Smooth muscle cell (in vitro differentiated cells): ENCODE measurements around the gene TMEM204. TPM values are rescaled to one million over a fixed set of nuclear protein-coding genes. Genes with fewer than 3 reads are reported as not detected.

Experiments
- DNase-seq: peaks from one replicate; lab custom pipeline; 2025; ENCODE audit not compliant: unreplicated experiment; lab: John Stamatoyannopoulos, UW
- H2AFZ ChIP-seq: fragments of 200-600 bp; sonication (generic); 2 replicates; pipeline ENCODE4 v1.6.0; 2016; ENCODE audit warnings: antibody characterized with exemption, low read depth, mild to moderate bottlenecking
- H3F3A ChIP-seq: fragments of 200-600 bp; sonication (generic); 2 replicates; pipeline ENCODE4 v1.6.0; 2017; ENCODE audit warnings: antibody characterized with exemption, low read depth
- H3K27ac ChIP-seq: fragments of 200-600 bp; sonication (generic); 2 replicates; pipeline ENCODE4 v1.5.1; 2016; ENCODE audit warnings: low read depth, mild to moderate bottlenecking
- H3K27me3 ChIP-seq: fragments of 200-600 bp; sonication (generic); 2 replicates; pipeline ENCODE4 v1.6.1; 2016; ENCODE audit warnings: low read depth, mild to moderate bottlenecking
- H3K36me3 ChIP-seq: fragments of 200-600 bp; sonication (generic); 2 replicates; pipeline ENCODE4 v1.5.1; 2016; ENCODE audit warnings: low read depth
- H3K4me1 ChIP-seq: fragments of 200-600 bp; sonication (generic); 2 replicates; pipeline ENCODE4 v1.5.1; 2016; ENCODE audit warnings: low read depth
- H3K4me2 ChIP-seq: fragments of 200-600 bp; sonication (generic); 2 replicates; pipeline ENCODE4 v1.6.0; 2016; ENCODE audit warnings: mild to moderate bottlenecking
- H3K4me3 ChIP-seq: fragments of 200-600 bp; sonication (generic); 2 replicates; pipeline ENCODE4 v1.5.1; 2016; ENCODE audit warnings: mild to moderate bottlenecking
- H3K79me2 ChIP-seq: fragments of 200-600 bp; sonication (generic); 2 replicates; pipeline ENCODE4 v1.6.0; 2016; ENCODE audit warnings: low read depth, mild to moderate bottlenecking
- H3K9ac ChIP-seq: fragments of 200-600 bp; sonication (generic); 2 replicates; pipeline ENCODE4 v1.6.0; 2016; ENCODE audit warnings: low read depth
- H3K9me3 ChIP-seq: fragments of 200-600 bp; sonication (generic); replicated peaks from 2 replicates; pipeline ENCODE4 v1.5.1; 2016; ENCODE audit warnings: low read depth
- H4K20me1 ChIP-seq: fragments of 200-600 bp; sonication (generic); 2 replicates; pipeline ENCODE4 v1.6.0; 2016; ENCODE audit warnings: low read depth
- CTCF ChIP-seq: fragments of 200-600 bp; sonication (generic); IDR thresholded peaks from 2 replicates; pipeline ENCODE4 v1.5.1; 2017; ENCODE audit warnings: borderline replicate concordance, mild to moderate bottlenecking, antibody characterized with exemption; ENCODE audit not compliant: insufficient read depth, poor library complexity, severe bottlenecking
- WGBS: methylation state at CpG from one replicate; pipeline ENCODE4 v1.1.7; 2016; ENCODE audit warnings: low lambda C conversion rate; 5-methylcytosine and 5-hydroxymethylcytosine counted together
- polyA plus RNA-seq: library from polyadenylated mRNA; unstranded; fragments of >200 nt; fragmentation: Nextera tagmentation; extraction: Ambion mirVana; gene quantifications from 2 replicates; pipeline ENCODE4 v1.2.1, GENCODE V29; 2016
- total RNA-seq: library from RNA; depleted of rRNA; stranded (reverse); fragments of >200 nt; gene quantifications from 2 replicates; pipeline ENCODE4 v1.2.3, GENCODE V29; 2014

Gene TMEM204
- total and polyA plus RNA-seq, 2 experiments from 2014 or later = 0.90 to 4.2 TPM

GRCh38 chr16:1502092-1503004 is 31.1 kb upstream of the TMEM204 start:
- H3F3A ChIP-seq = no peaks in the 10 kb centered on the region
- 98% methylated on average over 39 of the region's 42 CpGs for WGBS
- H2AFZ ChIP-seq = no peak overlapping the region
- no peaks in the 10 kb centered on the region for H3K36me3 ChIP-seq
- no peak overlapping the region for H3K4me2 ChIP-seq
- no peaks in the 10 kb centered on the region for H3K4me1 ChIP-seq
- no peak for DNase-seq
- H3K27ac ChIP-seq = no peak overlapping the region
- no peaks in the 10 kb centered on the region for H3K9me3 ChIP-seq
- no peak for TF ChIP-seq CTCF
- no peaks in the 10 kb centered on the region for H4K20me1 ChIP-seq
- H3K9ac ChIP-seq = no peak overlapping the region
- no peaks in the 10 kb centered on the region for H3K79me2 ChIP-seq
- no peaks in the 10 kb centered on the region for H3K27me3 ChIP-seq
- no peak overlapping the region for H3K4me3 ChIP-seq

GRCh38 chr16:1503110-1503955 is 30.1 kb upstream of the TMEM204 start:
- no peaks in the 10 kb centered on the region for H3K9me3 ChIP-seq
- H4K20me1 ChIP-seq = no peaks in the 10 kb centered on the region
- H3K4me2 ChIP-seq = no peak overlapping the region
- no peaks in the 10 kb centered on the region for H3K27me3 ChIP-seq
- H3K9ac ChIP-seq = no peak overlapping the region
- TF ChIP-seq CTCF = no peak
- H3K27ac ChIP-seq = no peak overlapping the region
- no peak overlapping the region for H2AFZ ChIP-seq
- no peak overlapping the region for H3K4me3 ChIP-seq
- H3K79me2 ChIP-seq = no peaks in the 10 kb centered on the region
- H3K36me3 ChIP-seq = no peaks in the 10 kb centered on the region
- 98% methylated on average over 37 of the region's 37 CpGs for WGBS
- H3F3A ChIP-seq = no peaks in the 10 kb centered on the region
- H3K4me1 ChIP-seq = no peaks in the 10 kb centered on the region
- no peak for DNase-seq

GRCh38 chr16:1505073-1505844 is 28.2 kb upstream of the TMEM204 start:
- no peak overlapping the region for H3K27ac ChIP-seq
- H3K79me2 ChIP-seq = no peaks in the 10 kb centered on the region
- no peaks in the 10 kb centered on the region for H3F3A ChIP-seq
- no peak overlapping the region for H3K4me2 ChIP-seq
- H3K9me3 ChIP-seq = no peaks in the 10 kb centered on the region
- TF ChIP-seq CTCF = no peak
- H3K9ac ChIP-seq = no peak overlapping the region
- no peak overlapping the region for H2AFZ ChIP-seq
- no peaks in the 10 kb centered on the region for H3K27me3 ChIP-seq
- H4K20me1 ChIP-seq = no peaks in the 10 kb centered on the region
- DNase-seq = no peak
- H3K4me3 ChIP-seq = no peak overlapping the region
- 96% methylated on average over 37 of the region's 37 CpGs for WGBS
- no peaks in the 10 kb centered on the region for H3K4me1 ChIP-seq
- no peaks in the 10 kb centered on the region for H3K36me3 ChIP-seq
